Aorta (tissue), 4 donors: ENCODE data around the gene CREB5. TPM values are rescaled to one million over a fixed set of nuclear protein-coding genes. Genes with fewer than 3 reads are reported as not detected.

Experiments used
- polyA plus RNA-seq, 2 donors: library from polyadenylated mRNA; stranded (reverse); fragments of 200-250 nt; gene quantifications; one replicate each; pipeline ENCODE4 v1.2.3, GENCODE V29; 2013
- total RNA-seq, 2 donors: library from RNA; stranded (reverse); fragmentation: NEBNext Ultra II Directional; extraction: Animal tissue kit (Norgen Biotek cat#: 25700); gene quantifications; one replicate each; pipeline ENCODE4 v1.2.1, GENCODE V29; 2021
- donor health status: healthy with polysubstance abuse.
- donor health status: Bipolar disorder and iron deficiency.
- donor health status: DM: no; HTN: no; CAD: no.
- donor health status: DM: yes; HTN: yes; CAD: no.

The CREB5 gene
- total and polyA plus RNA-seq, 4 donors, result 2.6 to 57.1 (median 17.9) TPM

Other genes starting within 250 kb of the CREB5 start
- gene JAZF1, start 231.7 kb upstream of the CREB5 start, total RNA-seq, result 10 to 100 TPM; 23.8 to 38.8 TPM
- 10 to 100 TPM; 13.5 to 18.8 TPM for gene JAZF1, start 231.7 kb upstream of the CREB5 start, polyA plus RNA-seq